Breast epithelium (tissue), 4 donors: ENCODE results near the gene ACAN. TPM values are rescaled to one million over a fixed set of nuclear protein-coding genes. Genes with fewer than 3 reads are reported as not detected.

Experiments used
- DNase-seq, 2 donors: peaks; one replicate each; pipeline ENCODE4 v3.0.0-alpha.2; 2019; ENCODE audit warnings: low spot score in 2 of 2
- H3K27ac ChIP-seq, 2 donors: fragments of 200-600 bp; sonication (generic) in 1 of 2; one replicate each; pipeline ENCODE4 v1.5.1; 2016 to 2019; ENCODE audit warnings: mild to moderate bottlenecking in 1 of 2
- H3K27me3 ChIP-seq, 2 donors: fragments of 200-600 bp; sonication (generic) in 1 of 2; one replicate each; pipeline versions ENCODE4 v1.5.1 to v1.6.0; 2017 to 2019; ENCODE audit warnings: control low read depth in 1 of 2, mild to moderate bottlenecking in 1 of 2
- H3K36me3 ChIP-seq: fragments of 200-600 bp; one replicate; pipeline ENCODE4 v1.5.1; 2019
- H3K4me1 ChIP-seq, 2 donors: fragments of 200-600 bp; sonication (generic); one replicate each; pipeline ENCODE4 v1.5.1; 2016 to 2019; ENCODE audit warnings: control low read depth in 1 of 2
- H3K4me3 ChIP-seq, 3 donors: fragments of 200-600 bp; sonication (generic); 1 replicate in 2 of 3; 2 replicates in 1 of 3; pipeline ENCODE4 v1.5.1; 2016 to 2019; ENCODE audit warnings: mild to moderate bottlenecking in 3 of 3, moderate library complexity in 2 of 3
- H3K9me3 ChIP-seq, 2 donors: fragments of 200-600 bp; sonication (generic) in 1 of 2; one replicate each; pipeline ENCODE4 v1.5.1; 2016 to 2019; ENCODE audit warnings: control low read depth in 1 of 2
- POLR2A ChIP-seq: fragments of 450-650 bp; IDR thresholded peaks from one replicate; pipeline ENCODE4 v1.6.1; 2016; ENCODE audit warnings: antibody characterized with exemption, mild to moderate bottlenecking, moderate library complexity
- POLR2AphosphoS5 ChIP-seq, 3 donors: sonication (generic); formaldehyde crosslinking; IDR thresholded peaks; one replicate each; pipeline ENCODE4 v1.6.1; 2017; ENCODE audit warnings: antibody characterized with exemption in 3 of 3
- intact Hi-C: fragments of 100-400 bp; cut with DNase I; formaldehyde crosslinking; loops from one replicate; pipeline ENCODE4 v1.15.1; 2023; ENCODE audit warnings: low total_unique reads
- total RNA-seq, 3 donors: library from RNA; depleted of rRNA; stranded (reverse); fragments of >200 nt; gene quantifications; one replicate each; pipeline ENCODE4 v1.1.0, GENCODE V29; 2016
- TF ChIP-seq, protein P1 (sequence below), 3 donors: fragments of 450-650 bp; IDR thresholded peaks; one replicate each; pipeline ENCODE4 v1.5.1; 2016 to 2017; ENCODE audit warnings: antibody characterized with exemption in 3 of 3, mild to moderate bottlenecking in 3 of 3, moderate library complexity in 3 of 3

Gene ACAN
- total RNA-seq, 3 donors from 2014 or later: under 0.01 TPM; not detected in 2

DNA sequence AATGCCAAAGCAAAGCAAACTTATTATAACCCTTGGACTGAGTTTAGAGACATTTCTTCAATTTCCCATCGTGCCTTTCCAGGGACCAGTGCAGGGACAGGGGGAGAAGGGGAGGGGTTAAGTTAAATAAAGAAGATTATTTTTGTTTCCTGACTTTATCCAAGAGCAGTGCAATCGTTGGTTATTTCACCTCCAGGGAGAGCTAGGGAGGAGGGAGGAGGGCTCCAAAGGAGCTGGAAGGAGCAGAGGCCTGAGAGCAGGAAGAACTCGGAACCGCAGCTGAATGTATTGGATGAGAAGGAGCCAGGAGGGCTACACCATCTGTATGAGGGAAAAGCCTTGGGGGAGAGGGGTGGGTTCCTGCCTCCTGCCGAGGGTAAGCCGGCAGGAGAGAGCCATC lies 71.4 kb downstream of the ACAN start:
- intact Hi-C loops: no loop called here
- Histone ChIP-seq H3K27me3 (no peaks in the 10 kb centered on the region), H3K4me1 (no peaks in the 10 kb centered on the region), H3K27ac (no peak overlapping the region), H3K36me3 (no peaks in the 10 kb centered on the region), H3K9me3 (no peaks in the 10 kb centered on the region), H3K4me3 (no peak overlapping the region)
- no peak for DNase-seq
- TF ChIP-seq POLR2A (no peak), POLR2AphosphoS5 (IDR thresholded peaks at IDR 0.05) (no peak)
- TF ChIP-seq, protein P1, sequence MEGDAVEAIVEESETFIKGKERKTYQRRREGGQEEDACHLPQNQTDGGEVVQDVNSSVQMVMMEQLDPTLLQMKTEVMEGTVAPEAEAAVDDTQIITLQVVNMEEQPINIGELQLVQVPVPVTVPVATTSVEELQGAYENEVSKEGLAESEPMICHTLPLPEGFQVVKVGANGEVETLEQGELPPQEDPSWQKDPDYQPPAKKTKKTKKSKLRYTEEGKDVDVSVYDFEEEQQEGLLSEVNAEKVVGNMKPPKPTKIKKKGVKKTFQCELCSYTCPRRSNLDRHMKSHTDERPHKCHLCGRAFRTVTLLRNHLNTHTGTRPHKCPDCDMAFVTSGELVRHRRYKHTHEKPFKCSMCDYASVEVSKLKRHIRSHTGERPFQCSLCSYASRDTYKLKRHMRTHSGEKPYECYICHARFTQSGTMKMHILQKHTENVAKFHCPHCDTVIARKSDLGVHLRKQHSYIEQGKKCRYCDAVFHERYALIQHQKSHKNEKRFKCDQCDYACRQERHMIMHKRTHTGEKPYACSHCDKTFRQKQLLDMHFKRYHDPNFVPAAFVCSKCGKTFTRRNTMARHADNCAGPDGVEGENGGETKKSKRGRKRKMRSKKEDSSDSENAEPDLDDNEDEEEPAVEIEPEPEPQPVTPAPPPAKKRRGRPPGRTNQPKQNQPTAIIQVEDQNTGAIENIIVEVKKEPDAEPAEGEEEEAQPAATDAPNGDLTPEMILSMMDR (IDR thresholded peaks at IDR 0.05): no peak

DNA sequence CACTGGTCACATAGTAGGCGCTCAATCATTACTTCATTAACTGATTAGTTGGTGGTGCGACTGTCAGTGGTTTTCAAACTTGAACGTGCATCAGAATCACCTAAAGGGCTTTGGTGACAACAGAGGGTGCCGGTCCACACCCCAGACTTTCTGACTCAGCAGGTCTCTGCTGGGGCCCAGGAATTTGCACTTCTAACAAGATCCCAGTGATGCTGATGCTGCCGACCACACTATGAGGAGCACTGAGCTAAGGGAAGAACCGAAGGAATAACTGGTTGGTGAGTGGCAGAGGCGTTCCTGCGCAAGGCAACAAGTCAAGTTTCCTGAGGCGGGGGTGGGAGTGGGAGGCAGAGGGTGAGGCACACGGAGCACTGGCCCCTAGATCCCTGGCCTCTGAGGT lies 73.3 kb downstream of the ACAN start:
- no peaks in the 10 kb centered on the region for H3K9me3 ChIP-seq
- H3K27ac ChIP-seq: no peak overlapping the region
- DNase-seq: no peak
- no peaks in the 10 kb centered on the region for H3K36me3 ChIP-seq
- intact Hi-C loops: no loop called here
- H3K4me1 ChIP-seq: no peaks in the 10 kb centered on the region
- TF ChIP-seq POLR2AphosphoS5 (IDR thresholded peaks at IDR 0.05): no peak
- TF ChIP-seq POLR2A: no peak
- TF ChIP-seq, protein P1 (IDR thresholded peaks at IDR 0.05): no peak
- H3K4me3 ChIP-seq: no peak overlapping the region
- H3K27me3 ChIP-seq: no peaks in the 10 kb centered on the region

DNA sequence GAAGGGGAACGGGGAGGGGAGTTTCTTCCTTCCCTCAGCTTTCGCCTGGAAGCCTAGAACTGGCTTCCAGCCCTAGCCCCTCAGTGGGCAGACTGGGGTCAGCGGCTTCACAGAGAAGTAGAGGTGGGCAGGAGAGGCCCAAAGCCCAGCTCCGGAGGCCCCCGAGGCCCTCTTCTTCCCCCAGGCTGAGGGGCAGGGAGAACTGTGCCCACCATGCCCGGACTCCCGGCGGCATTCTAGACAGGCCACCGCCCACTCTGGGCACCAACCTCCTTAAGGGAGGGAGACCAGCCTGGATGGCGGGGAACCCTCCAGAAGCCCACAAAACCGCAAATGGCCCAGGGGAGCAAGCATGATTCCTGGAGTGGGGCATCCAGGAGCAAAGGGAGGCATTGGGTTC lies 74.2 kb downstream of the ACAN start:
- intact Hi-C loops: no loop called here
- Histone ChIP-seq H3K4me3 (no peak overlapping the region), H3K4me1 (no peaks in the 10 kb centered on the region), H3K27ac (no peak overlapping the region), H3K36me3 (no peaks in the 10 kb centered on the region), H3K27me3 (no peaks in the 10 kb centered on the region), H3K9me3 (no peaks in the 10 kb centered on the region)
- TF ChIP-seq, protein P1 (IDR thresholded peaks at IDR 0.05): no peak
- TF ChIP-seq POLR2A: no peak
- TF ChIP-seq POLR2AphosphoS5 (IDR thresholded peaks at IDR 0.05): no peak
- DNase-seq: no peak

DNA sequence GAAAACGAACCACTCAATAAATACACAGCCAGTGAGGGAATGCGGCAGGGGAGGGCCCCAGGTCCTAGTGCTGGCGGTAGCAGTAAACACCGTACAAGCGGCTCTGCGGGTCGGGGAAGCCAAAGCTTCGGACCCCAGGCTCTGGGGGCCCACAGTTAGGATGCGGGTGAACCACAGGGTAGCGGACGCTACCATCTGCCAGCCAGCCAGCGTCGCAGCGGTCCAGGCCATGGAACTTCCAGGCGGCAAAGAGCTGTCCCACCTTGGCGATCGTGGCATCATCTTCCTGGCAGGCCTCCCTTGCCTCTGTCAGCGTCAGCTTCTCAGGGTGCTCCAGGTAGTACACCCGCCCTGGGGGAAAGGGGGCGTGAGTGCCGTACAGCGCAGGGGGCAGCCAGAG lies 74.7 kb downstream of the ACAN start:
- intact Hi-C loops: no loop called here
- no peak for DNase-seq

DNA sequence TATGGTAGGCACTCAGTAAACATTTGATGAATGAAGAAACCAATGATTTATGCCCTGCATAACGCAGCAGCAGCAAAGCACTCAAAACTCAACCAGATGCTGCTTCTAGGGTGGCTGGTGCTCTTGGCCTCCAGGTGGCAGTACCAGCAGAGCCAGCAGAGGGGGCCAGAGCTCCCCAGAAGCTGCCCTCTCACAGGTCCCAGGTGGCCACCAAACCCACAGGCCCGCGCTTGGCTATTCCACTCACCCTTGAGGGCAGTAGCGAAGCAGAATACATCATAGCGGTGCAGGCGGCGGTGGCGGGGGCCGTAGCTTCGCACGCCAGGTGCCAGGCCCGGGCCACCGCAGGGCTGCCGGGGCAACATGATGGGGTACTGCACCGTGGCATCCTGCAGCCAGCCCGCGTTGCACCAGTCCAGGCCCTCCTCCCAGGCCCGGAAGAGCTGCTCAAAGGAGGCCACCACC lies 75.5 kb downstream of the ACAN start:
- TF ChIP-seq POLR2A (no peak), POLR2AphosphoS5 (IDR thresholded peaks at IDR 0.05) (no peak)
- TF ChIP-seq, protein P1 (IDR thresholded peaks at IDR 0.05): no peak
- no peak overlapping the region for H3K27ac ChIP-seq
- DNase-seq: no peak
- H3K9me3 ChIP-seq: no peaks in the 10 kb centered on the region
- no peaks in the 10 kb centered on the region for H3K27me3 ChIP-seq
- no peak overlapping the region for H3K4me3 ChIP-seq
- intact Hi-C loops: no loop called here
- H3K36me3 ChIP-seq: no peaks in the 10 kb centered on the region
- no peaks in the 10 kb centered on the region for H3K4me1 ChIP-seq

More for the DNA sequence above, 74.7 kb downstream of the ACAN start:
- no peak for TF ChIP-seq POLR2AphosphoS5 (IDR thresholded peaks at IDR 0.05)
- TF ChIP-seq, protein P1 (IDR thresholded peaks at IDR 0.05): no peak
- no peak for TF ChIP-seq POLR2A
- Histone ChIP-seq H3K4me3 (no peak overlapping the region), H3K36me3 (no peaks in the 10 kb centered on the region), H3K27me3 (no peaks in the 10 kb centered on the region), H3K9me3 (no peaks in the 10 kb centered on the region), H3K4me1 (no peaks in the 10 kb centered on the region), H3K27ac (no peak overlapping the region)
